GM12872 (cell line): Measurements from ENCODE around the gene SAP30BP.

Experiments used
- TF ChIP-seq, protein P1 (sequence below): IDR thresholded peaks from 3 replicates; pipeline ENCODE4 v1.5.1; 2011; ENCODE audit warnings: low read depth, mild to moderate bottlenecking, low read length, moderate library complexity; ENCODE audit not compliant: insufficient read depth

Gene SAP30BP

DNA sequence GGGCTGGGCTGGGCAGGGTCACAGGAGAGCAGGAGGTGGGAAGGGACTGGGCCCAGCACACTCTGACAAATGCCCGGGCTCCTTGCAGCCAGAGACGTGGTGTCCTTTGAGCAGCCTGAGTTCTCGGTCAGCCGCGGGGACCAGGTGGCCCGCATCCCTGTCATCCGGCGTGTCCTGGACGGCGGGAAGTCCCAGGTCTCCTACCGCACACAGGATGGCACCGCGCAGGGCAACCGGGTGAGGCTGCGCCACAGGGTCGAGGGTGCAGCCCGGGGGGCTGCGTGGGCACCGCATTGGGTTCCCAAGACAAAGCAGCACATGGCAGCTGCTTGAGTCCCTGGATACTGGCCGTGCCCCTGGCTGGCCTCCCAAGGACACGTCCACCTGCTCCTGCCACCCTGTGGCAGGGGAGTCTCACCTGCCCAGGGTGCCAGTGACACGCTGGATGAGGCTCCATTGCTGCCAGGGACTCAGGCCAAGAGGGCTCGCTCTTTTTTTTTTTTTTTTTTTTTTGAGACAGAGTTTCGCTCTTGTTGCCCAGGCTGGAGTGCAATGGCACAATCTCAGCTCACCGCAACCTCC lies 76.6 kb downstream of the SAP30BP start:
- TF ChIP-seq, protein P1, sequence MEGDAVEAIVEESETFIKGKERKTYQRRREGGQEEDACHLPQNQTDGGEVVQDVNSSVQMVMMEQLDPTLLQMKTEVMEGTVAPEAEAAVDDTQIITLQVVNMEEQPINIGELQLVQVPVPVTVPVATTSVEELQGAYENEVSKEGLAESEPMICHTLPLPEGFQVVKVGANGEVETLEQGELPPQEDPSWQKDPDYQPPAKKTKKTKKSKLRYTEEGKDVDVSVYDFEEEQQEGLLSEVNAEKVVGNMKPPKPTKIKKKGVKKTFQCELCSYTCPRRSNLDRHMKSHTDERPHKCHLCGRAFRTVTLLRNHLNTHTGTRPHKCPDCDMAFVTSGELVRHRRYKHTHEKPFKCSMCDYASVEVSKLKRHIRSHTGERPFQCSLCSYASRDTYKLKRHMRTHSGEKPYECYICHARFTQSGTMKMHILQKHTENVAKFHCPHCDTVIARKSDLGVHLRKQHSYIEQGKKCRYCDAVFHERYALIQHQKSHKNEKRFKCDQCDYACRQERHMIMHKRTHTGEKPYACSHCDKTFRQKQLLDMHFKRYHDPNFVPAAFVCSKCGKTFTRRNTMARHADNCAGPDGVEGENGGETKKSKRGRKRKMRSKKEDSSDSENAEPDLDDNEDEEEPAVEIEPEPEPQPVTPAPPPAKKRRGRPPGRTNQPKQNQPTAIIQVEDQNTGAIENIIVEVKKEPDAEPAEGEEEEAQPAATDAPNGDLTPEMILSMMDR = no peak

DNA sequence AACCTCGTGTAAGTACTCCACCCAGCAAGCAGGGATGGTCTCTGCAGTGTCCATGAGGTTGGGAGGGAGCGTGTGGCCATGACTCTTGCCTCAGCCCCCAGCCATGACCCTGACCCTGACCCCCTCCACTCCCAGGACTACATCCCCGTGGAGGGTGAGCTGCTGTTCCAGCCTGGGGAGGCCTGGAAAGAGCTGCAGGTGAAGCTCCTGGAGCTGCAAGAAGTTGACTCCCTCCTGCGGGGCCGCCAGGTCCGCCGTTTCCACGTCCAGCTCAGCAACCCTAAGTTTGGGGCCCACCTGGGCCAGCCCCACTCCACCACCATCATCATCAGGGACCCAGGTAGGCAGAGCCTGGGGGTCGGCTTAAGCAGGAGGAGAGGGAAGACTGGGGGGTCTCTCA lies 81.6 kb downstream of the SAP30BP start:
- TF ChIP-seq, protein P1 = no peak

DNA sequence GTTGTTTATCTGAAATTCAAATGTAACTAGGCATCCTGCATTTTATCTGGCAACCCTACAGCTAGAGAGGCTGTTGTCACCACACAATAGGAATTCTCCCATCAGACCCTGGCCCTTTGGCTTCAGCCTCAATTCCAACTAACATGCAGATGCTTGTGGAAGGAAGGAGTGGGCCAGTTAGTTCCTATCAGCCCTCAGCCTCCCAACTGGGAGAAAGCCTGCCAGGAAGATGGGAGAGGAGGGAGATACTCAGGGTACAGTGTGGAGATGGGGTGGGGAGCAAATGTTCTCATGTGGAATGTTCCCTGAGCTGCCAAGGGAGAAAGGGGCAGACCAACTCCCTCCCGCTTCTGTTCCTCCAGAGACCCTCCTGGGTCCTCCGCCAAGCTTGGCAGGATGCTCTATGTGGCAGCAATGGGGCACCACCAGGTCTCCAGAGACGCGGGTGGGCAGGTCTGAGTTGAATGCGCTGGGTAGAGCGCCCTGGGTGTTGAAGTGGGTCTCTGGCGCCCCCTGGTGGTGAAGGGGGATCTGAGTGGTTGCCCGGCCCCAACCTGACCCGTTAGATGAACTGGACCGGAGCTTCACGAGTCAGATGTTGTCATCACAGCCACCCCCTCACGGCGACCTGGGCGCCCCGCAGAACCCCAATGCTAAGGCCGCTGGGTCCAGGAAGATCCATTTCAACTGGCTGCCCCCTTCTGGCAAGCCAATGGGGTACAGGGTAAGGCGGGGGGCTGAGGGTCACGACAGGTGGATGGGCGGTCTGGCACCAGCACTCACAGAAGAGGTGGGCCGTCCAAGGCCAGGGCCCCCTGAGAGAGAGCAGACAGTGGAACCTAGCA lies 82.6 kb downstream of the SAP30BP start:
- TF ChIP-seq, protein P1 = peak; percentile 94

DNA sequence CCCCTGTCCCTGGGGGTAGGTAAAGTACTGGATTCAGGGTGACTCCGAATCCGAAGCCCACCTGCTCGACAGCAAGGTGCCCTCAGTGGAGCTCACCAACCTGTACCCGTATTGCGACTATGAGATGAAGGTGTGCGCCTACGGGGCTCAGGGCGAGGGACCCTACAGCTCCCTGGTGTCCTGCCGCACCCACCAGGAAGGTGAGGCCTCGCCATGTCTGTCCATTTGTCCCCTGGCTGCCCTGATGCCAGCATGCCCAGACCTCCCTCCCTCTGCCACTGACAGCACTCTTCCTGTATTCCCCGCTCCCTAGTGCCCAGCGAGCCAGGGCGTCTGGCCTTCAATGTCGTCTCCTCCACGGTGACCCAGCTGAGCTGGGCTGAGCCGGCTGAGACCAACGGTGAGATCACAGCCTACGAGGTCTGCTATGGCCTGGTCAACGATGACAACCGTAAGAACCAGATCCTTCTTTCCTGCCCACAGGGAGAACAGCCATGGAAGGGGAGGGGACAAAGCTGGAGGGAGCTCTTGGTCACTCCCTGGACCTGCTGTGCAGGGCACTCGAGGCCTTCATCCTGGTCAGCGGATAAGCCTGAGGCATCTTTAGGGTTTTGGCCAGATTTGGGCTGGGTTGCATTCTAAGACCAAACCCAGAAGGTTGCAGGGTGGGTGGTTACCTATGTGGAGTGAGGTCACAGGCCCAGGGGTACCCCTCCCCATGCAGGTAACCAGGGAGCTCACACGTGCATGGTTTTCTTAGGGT lies 83.7 kb downstream of the SAP30BP start:
- TF ChIP-seq, protein P1 = 0 out of 3 replicates have a peak, but pooled peaks have one; percentile 5

DNA sequence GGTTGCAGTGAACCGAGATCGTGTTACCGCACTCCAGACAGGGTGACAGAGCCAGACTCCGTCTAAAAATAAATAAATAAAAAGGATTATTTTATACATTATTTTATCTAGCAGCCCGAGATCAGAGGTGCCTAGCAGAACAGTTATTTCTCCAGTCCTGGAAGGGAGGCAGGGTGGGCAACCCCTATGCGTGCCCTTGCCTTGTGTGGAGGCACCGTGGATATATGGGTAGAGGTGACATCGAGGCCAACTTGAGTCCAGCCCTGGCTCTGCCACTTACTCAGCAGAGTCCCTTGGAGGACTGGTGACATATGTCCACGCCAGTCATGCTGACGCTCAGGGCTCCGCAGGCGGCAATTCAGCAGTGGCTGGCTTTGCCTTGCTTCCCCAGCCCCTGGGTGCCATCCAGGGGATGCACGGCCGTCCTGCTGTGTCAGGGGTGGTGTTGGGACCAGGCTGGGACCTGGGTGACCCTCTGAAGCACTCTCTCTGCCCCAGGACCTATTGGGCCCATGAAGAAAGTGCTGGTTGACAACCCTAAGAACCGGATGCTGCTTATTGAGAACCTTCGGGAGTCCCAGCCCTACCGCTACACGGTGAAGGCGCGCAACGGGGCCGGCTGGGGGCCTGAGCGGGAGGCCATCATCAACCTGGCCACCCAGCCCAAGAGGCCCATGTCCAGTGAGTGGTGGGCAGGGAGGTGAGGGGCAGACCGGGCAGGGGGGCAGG lies 84.7 kb downstream of the SAP30BP start:
- TF ChIP-seq, protein P1 = no peak

DNA sequence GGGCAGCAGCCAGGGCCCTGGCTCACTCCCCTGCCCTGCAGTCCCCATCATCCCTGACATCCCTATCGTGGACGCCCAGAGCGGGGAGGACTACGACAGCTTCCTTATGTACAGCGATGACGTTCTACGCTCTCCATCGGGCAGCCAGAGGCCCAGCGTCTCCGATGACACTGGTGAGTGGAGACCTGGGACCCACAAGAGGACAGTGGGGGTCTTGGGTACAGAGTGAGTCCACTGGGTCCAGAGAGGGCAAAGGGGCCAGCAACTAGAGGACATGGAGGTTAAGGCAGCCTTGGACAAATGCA lies 85.2 kb downstream of the SAP30BP start:
- TF ChIP-seq, protein P1 = no peak
